HG02610 (cell line): ENCODE data around the gene CDC42BPA.

ENCODE experiments used
- ATAC-seq: cut with Tn5 transposase; IDR thresholded peaks from one replicate; pipeline ENCODE4 v1.9.1; 2021; ENCODE audit warnings: mild to moderate bottlenecking, moderate library complexity; ENCODE audit not compliant: unreplicated experiment

Gene CDC42BPA

DNA sequence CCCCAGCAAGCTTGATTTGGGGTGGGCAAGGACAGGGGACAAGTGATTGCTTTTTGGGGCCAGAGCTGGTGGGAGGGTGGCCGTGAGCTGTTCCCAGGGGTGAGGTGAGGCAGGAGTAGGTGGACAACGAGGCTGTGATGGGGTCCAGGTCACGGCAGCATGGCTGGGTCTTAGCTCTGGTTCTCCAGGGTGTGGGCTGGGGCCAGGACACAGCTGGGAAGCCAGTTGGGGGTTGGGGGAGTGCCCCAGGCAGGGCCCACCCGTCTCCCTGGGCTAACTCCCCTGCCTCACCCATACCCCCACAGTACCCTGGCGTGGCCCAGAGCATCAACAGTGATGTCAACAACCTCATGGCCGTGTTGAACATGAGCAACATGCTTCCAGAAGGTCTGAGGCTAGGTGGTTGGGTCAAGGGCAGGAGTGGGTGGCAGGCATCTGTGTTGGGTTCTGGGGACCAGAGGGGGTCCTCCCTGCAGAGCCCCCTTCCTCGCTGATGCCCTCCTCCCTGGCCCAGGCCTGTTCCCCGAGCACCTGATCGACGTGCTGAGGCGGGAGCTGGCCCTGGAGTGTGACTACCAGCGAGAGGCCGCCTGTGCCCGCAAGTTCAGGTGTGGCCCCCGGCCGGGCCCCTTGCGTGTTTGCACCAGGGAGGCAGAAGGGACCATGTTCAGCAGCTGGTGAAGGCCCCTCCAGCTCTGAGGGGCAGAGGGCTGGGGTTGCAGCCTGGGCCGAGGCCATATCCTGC, 334.9 kb downstream of the CDC42BPA start:
- no peak for ATAC-seq

GRCh38 chr1:226982451-226983177, 335.7 kb downstream of the CDC42BPA start:
- no peak for ATAC-seq

DNA sequence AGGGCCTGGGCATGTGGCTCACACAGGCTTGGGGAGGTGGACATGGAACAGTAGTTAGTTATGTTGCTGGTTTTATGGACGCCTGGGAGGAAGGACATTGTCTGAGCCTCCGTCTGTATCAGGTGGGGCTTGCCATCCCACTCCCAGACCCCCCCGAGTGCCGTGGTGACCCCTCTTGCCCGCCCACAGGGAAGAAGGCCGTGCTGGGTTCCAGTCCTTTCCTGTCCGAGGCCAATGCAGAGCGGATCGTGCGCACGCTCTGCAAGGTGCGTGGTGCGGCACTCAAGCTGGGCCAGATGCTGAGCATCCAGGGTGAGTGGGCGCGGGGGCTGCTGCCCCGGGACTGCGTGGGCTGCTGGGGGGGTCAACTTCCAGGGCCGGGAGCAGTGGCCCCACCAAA, 336.5 kb downstream of the CDC42BPA start:
- ATAC-seq = no peak

- ATAC-seq = no peak
These were observed 336.9 kb downstream of the CDC42BPA start for GRCh38 chr1:226981386-226981817.

- ATAC-seq = no peak
These were observed 337.5 kb downstream of the CDC42BPA start for GRCh38 chr1:226980565-226981385.

- ATAC-seq = no peak
These were observed 338.2 kb downstream of the CDC42BPA start for GRCh38 chr1:226980122-226980560.

GRCh38 chr1:226979517-226980121, 338.7 kb downstream of the CDC42BPA start:
- no peak for ATAC-seq

DNA sequence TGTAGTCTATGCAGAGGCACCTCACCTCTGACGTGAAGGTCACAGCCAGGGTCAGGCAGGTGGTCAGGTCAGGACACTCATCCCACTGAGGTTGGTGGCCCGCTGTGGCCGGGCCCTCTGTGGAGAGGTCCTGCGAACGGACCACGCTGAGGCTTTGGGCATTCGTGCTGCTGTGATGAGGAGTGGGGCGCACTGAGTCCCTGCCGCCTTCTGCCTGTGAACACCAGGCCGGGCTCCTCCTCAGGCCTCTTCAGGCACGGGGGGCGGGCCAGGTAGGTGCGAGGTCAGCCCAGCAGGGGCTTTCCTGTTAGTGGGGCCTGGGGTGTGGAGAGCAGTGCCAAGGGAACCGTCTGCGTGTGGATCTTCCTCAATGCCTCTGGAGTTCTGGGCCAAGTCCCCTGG, 339.2 kb downstream of the CDC42BPA start:
- no peak for ATAC-seq

- ATAC-seq = no peak
These were observed 339.7 kb downstream of the CDC42BPA start for GRCh38 chr1:226978432-226979114.

DNA sequence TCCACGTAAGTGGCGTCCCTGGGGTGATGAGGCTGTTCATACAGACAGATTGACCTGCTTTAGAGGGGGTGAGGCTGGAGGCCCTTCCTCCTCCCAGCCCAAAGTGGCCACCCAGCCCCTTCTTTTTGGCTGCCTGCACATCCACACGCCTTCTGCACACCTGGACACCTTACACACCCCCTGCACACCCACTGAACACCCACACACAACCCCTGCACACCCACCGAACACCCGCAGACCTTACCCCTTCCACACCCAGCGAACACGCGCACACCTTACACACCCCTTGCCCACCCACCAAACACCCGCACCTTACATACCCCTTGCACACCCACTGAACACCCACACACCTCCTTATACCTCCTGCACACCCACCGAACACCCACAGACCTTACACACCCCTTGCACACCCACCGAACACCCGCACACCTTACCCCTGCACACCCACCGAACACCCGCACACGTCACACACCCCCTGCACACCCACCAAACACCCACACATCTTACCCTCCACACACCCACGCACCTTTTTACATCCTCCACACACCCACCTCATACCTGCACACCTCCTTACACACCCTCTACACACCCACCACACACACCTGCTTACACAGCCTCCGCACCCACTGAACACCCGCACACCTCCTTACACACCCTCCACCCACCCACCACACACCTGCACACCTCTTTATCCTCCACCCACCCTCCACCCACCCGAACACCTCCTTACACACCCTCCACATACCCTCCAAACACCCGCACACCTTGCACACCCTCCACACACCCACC, 340.5 kb downstream of the CDC42BPA start:
- ATAC-seq = no peak

GRCh38 chr1:226976978-226977642, 341.2 kb downstream of the CDC42BPA start:
- ATAC-seq = no peak

DNA sequence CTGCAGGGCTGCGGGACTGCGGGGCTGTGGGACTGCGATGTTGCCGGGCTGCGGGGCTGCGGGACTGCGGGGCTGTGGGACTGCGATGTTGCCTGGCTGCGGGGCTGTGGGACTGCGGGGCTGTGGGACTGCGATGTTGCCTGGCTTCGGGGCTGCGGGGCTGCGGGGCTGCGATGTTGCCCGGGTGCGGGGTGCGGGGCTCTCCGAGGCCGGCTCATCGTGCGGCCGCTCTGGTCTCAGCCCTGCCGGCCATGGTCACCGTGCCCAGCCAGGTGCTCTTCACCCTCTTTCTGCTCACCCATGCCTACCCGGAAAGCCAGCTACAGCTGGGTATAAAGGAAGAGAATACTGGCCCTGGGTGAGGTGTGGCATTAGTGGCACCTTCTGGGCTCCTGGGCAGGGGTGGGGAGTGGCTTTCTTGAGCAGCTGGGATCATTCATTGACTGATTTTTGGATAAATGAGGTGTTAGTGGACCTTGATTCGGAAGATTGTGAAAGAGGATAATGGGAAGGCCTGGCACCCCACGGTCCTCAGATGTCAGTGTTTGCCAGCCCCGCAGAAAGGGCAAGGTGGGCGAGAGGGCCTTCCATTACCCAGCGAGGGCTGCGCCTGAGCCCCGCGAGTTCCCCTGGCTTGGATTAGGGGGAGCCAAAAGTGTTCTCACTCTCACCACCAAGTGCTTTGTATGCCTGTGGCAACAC, 341.9 kb downstream of the CDC42BPA start:
- ATAC-seq = no peak

DNA sequence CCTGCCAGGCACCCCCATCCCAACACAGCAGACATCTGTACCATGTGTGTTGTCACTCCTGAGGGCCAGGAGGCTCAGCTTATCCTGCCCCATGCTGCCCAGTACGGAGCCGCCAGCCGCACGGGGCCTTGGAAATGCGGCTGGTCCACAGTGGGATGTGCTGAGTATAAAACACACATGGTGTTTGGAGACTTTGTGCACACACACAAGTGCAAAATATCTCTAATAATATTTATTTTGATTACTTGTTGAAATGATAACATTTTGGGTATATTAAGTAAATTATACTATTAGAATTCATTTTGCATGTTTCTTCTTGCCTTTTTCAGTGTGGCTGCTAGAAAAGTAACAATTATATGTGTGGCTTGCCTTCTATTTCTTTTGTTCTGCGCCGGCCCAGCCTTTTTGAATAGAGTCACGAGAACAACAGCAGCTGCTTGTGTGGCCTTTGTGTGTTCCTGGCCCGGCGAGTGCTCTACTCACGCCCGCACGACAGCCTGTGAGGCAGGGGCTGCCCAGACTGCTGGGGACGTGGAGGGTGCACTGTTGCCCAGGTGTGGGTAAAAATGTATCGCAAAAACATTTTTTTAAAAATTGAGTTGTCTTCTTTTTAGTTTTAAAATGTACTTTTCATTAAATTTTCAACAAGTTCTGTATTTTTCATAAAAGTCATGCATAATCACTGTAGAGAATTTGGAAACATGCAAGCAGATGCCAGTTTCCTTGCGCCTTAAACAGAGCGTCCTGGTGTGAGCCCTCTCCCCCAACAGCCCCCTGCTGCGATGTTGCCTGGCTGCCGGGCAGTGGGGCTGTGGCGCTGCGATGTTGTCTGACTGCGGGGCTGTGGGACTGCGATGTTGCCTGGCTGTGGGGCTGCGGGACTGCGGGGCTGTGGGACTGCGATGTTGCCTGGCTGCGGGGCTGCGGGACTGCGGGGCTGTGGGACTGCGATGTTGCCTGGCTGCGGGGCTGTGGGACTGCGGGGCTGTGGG, 342.7 kb downstream of the CDC42BPA start:
- ATAC-seq = no peak

DNA sequence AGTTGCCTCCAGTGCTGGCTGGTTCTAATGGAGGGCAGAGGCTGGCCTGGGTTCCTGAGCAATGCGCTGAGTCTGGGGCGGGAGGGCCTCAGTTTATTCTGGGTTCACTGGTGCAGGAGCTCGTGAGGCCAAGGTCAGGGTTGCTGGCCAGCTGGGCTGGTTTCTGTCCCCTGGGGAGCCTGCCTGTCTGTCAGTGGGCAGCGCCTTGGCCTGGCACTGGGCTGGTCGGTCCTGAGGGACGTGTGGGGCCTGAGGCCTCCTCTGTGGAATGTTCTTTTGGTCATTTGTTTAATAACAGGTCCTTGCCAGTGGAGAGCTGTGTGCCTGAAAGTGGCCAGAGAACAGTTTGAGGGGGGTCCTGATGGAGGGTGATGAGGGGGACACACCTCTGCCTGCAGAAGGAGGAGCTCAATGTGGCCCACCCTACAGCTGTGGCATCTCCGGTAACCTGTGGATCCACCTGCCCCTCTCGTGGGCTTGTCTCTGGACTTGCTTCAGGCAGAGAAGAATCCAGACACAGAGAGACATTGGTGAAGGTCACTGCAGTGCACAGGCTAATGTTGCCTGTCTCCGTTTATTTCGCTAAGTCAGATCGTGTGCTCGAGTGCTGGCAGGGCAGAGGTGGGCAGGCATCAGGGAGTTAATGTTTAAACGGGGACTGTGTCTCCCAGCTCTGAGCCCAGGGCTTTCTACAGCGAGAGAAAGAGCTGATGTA, 343.6 kb downstream of the CDC42BPA start:
- no peak for ATAC-seq

DNA sequence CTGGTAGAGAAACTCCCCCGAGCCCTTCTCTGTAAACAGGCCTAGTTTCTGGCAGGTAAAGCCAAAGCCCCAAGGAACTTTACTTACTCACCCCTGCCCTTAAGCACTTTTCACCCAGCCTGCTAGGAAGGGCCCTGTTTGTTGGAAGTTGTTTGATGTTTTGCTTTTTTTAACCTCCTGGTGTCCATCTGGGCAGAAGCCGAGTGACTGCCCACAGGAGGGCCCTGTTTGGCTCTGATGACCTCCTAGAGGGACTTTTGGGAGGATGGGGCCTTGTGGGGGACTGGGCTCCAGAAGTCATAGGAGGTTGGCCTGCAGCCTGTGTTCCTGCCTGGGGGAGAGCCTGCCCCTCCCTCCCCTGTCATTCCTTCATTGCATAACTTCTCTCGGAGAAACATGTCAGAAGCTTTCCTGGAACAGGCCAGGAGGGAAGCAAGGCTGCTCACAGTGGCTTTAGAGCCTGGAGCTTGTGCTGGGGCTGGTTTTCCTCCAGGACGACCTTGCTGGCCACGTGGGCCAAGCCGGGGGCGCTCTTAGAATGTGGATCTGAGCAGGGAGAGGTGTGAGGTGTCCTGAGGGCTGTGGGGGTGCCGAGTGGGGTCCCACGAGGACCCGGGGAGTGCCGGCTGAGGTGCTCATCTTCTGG, 344.3 kb downstream of the CDC42BPA start:
- ATAC-seq = no peak

DNA sequence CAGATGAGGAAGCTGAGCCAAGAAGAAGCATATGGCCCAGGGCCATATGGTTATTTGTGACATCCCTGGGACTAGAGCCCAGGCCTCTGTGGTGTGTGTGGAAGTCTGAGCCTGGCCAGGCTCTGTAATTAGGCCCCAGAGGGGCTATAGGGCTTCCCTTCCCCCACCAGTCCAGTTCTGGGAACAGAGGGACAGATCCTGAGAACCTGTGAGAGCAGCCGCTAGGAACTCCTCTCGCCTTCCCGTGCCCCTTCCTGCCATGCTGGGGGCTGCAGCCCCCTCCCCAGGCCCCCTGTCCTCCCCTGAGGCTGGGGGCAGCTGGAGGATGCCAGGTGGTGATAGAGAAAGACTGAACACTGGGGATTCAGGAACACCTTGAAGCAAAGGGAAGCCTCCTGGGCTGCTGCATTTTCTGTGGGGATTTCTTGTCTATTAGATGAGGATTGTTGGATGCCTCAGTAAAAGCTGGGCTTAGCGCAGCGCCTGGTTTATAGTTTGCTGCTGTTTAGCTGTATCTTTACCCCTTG, 344.9 kb downstream of the CDC42BPA start:
- no peak for ATAC-seq
